Adrenal gland (tissue), 12 donors: ENCODE data around the gene ABTB2. TPM values are rescaled to one million over a fixed set of nuclear protein-coding genes. Genes with fewer than 3 reads are reported as not detected.

ENCODE experiments used
- DNase-seq, 7 donors: peaks; one replicate each; pipeline ENCODE4 v3.0.0-alpha.2; 2019 to 2020
- H3K27ac ChIP-seq, 5 donors: fragments of 200-600 bp; sonication (generic) in 4 of 5; 1 replicate in 3 of 5; 2 replicates in 2 of 5; pipeline versions ENCODE4 v1.5.1 to v1.8.0; 2016 to 2020; ENCODE audit warnings: mild to moderate bottlenecking in 1 of 5
- H3K27me3 ChIP-seq: fragments of 200-600 bp; 2 replicates; pipeline ENCODE4 v1.8.0; 2021
- H3K36me3 ChIP-seq, 2 donors: fragments of 200-600 bp; replicated peaks in 1 of 2; 1 replicate in 1 of 2; 2 replicates in 1 of 2; pipeline versions ENCODE4 v1.5.1 to v1.8.0; 2018 to 2022
- H3K4me1 ChIP-seq, 2 donors: fragments of 200-600 bp; replicated peaks in 1 of 2; 1 replicate in 1 of 2; 2 replicates in 1 of 2; pipeline versions ENCODE4 v1.5.1 to v1.8.0; 2018 to 2021
- H3K4me3 ChIP-seq, 4 donors: fragments of 200-600 bp; sonication (generic) in 3 of 4; one replicate each; pipeline ENCODE4 v1.5.1; 2016 to 2018
- H3K9me3 ChIP-seq, 3 donors: fragments of 200-600 bp; sonication (generic) in 1 of 3; replicated peaks in 1 of 3; 1 replicate in 2 of 3; 2 replicates in 1 of 3; pipeline versions ENCODE4 v1.5.1 to v1.8.0; 2016 to 2021
- CTCF ChIP-seq, 6 experiments: fragments of 450-650 bp in 4 of 6; fragments of 200-600 bp in 2 of 6; sonication (generic) in 1 of 6; IDR thresholded peaks; 1 replicate in 5 of 6; 2 replicates in 1 of 6; pipeline versions ENCODE4 v1.5.1 to v1.8.0; 2016 to 2021; ENCODE audit warnings: antibody characterized with exemption in 6 of 6, mild to moderate bottlenecking in 2 of 6, moderate library complexity in 1 of 6
- POLR2A ChIP-seq, 2 donors: fragments of 450-650 bp; IDR thresholded peaks; one replicate each; pipeline ENCODE4 v1.6.1; 2017; ENCODE audit warnings: antibody characterized with exemption in 2 of 2, mild to moderate bottlenecking in 2 of 2, moderate library complexity in 1 of 2
- WGBS, 4 donors: extraction: QIAGEN DNeasy Blood & Tissue Kit in 2 of 4; methylation state at CpG; one replicate each; pipeline versions ENCODE4 v1.1.5 to v1.1.7; 2013 to 2017; 5-methylcytosine and 5-hydroxymethylcytosine counted together
- intact Hi-C, 2 donors: fragments of 100-400 bp; cut with DNase I; formaldehyde crosslinking; loops; one replicate each; pipeline versions ENCODE4 v1.14.1 to v1.15.0; 2022 to 2023
- polyA plus RNA-seq, 3 donors: library from polyadenylated mRNA; stranded (reverse); fragments of 200-250 nt in 2 of 3; fragments of 350-450 nt in 1 of 3; fragmentation: Illumina TruSeq in 1 of 3; extraction: RNeasy Lipid Tissue Mini Kit (QIAGEN cat#74804) in 1 of 3; gene quantifications; one replicate each; pipeline ENCODE4 v1.2.3, GENCODE V29; 2013 to 2014
- total RNA-seq, 9 donors: library from RNA; depleted of rRNA in 4 of 9; stranded (reverse); fragments of >200 nt in 4 of 9; fragments of 120-200 nt in 1 of 9; fragmentation: NEBNext Ultra II Directional in 1 of 9; extraction: Animal tissue kit (Norgen Biotek cat#: 25700) in 1 of 9; gene quantifications; one replicate each; pipeline versions ENCODE4 v1.1.0 to v1.2.4, GENCODE V29; 2013 to 2023
- donor health status: healthy with polysubstance abuse.
- donor health status: Bipolar disorder and iron deficiency.
- donor health status: DM: yes; HTN: yes; CAD: no.
- donor health status: DM: no; HTN: no; CAD: no.
- donor health status: DM: no; HTN: no; CAD: no.
- donor health status: DM: yes; HTN: yes; CAD: no.

ABTB2 gene
- total and polyA plus RNA-seq, 12 donors, result 1.9 to 32.3 (median 6.1) TPM

DNA sequence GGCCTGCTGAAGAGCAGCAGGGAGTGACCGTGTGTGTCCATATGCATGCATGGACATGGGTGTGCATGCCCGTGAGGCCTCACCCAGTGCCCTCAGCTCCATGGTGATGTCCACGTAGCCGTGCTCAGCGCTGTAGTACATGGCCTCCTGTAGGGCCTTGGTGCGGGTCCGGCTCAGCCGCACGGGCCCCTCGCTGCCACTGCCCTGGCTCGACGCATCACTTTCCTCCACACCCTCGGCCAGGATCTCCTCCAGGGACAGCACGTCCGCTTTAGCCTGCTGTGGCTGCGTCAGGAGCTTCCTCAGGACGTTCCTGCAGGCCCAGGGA, 195.4 kb downstream of the ABTB2 start:
- intact Hi-C loops, result no loop called here
- Histone ChIP-seq H3K36me3 (no peaks in the 10 kb centered on the region), H3K4me3 (no peak overlapping the region), H3K27ac (peak overlapping the region in 3 of 5 donors; percentile 38 to 70 (median 66)), H3K27me3 (no peaks in the 10 kb centered on the region), H3K9me3 (no peaks in the 10 kb centered on the region), H3K4me1 (peaks cover 3 to 4% of the 10 kb centered on the region in 2 donors)
- DNase-seq, result no peak
- no peak for TF ChIP-seq CTCF (IDR thresholded peaks at IDR 0.05)
- no peak for TF ChIP-seq POLR2A (IDR thresholded peaks at IDR 0.05)
- WGBS, 4 donors, result 91 to 96% (median 92%) methylated on average over 16 to 17 of the region's 17 CpGs

GRCh38 chr11:34161812-34162492, 195.9 kb downstream of the ABTB2 start:
- H3K4me3 ChIP-seq, result no peak overlapping the region
- H3K9me3 ChIP-seq, result no peaks in the 10 kb centered on the region
- no peaks in the 10 kb centered on the region for H3K36me3 ChIP-seq
- H3K27me3 ChIP-seq, result no peaks in the 10 kb centered on the region
- intact Hi-C loops, result no loop called here
- H3K4me1 ChIP-seq, result peaks cover 3 to 4% of the 10 kb centered on the region in 2 donors
- H3K27ac ChIP-seq, result peak overlapping the region in 3 of 5 donors; percentile 38 to 70 (median 66)
- WGBS, 4 donors, result 50 to 64% (median 55%) methylated on average over 15 to 18 of the region's 18 CpGs
- peak; percentile 80 to 93 (median 91) for DNase-seq
- TF ChIP-seq POLR2A (IDR thresholded peaks at IDR 0.05), result no peak
- no peak for TF ChIP-seq CTCF (IDR thresholded peaks at IDR 0.05)

GRCh38 chr11:34161361-34161760, 196.4 kb downstream of the ABTB2 start:
- Histone ChIP-seq H3K4me1 (peaks cover 3 to 4% of the 10 kb centered on the region in 2 donors), H3K36me3 (no peaks in the 10 kb centered on the region), H3K27ac (peak overlapping the region in 2 of 5 donors; percentile 54 to 56), H3K27me3 (no peaks in the 10 kb centered on the region), H3K9me3 (no peaks in the 10 kb centered on the region), H3K4me3 (no peak overlapping the region)
- no peak for DNase-seq
- no peak for TF ChIP-seq CTCF (IDR thresholded peaks at IDR 0.05)
- no peak for TF ChIP-seq POLR2A (IDR thresholded peaks at IDR 0.05)
- intact Hi-C loops, result no loop called here
- 47 to 89% (median 59%) methylated on average over 6 of the region's 6 CpGs for WGBS, 4 donors

GRCh38 chr11:34160791-34161190, 197.0 kb downstream of the ABTB2 start:
- H3K27ac ChIP-seq, result no peak overlapping the region

More at GRCh38 chr11:34160791-34161190, 197.0 kb downstream of the ABTB2 start:
- no peaks in the 10 kb centered on the region for H3K27me3 ChIP-seq
- H3K4me1 ChIP-seq, result peaks cover 3 to 4% of the 10 kb centered on the region in 2 donors
- no peaks in the 10 kb centered on the region for H3K9me3 ChIP-seq
- TF ChIP-seq POLR2A (IDR thresholded peaks at IDR 0.05) (no peak), CTCF (IDR thresholded peaks at IDR 0.05) (no peak)
- intact Hi-C loops, result no loop called here
- 92 to 98% (median 95%) methylated on average over 8 to 18 of the region's 18 CpGs for WGBS, 4 donors
- H3K4me3 ChIP-seq, result no peak overlapping the region
- no peaks in the 10 kb centered on the region for H3K36me3 ChIP-seq
- no peak for DNase-seq
